GM19397 (cell line): ENCODE data around the gene MLPH.

ENCODE experiments used
- ATAC-seq: cut with Tn5 transposase; IDR thresholded peaks from one replicate; pipeline ENCODE4 v1.9.1; 2021; ENCODE audit warnings: mild to moderate bottlenecking, moderate library complexity; ENCODE audit not compliant: unreplicated experiment

MLPH gene

DNA sequence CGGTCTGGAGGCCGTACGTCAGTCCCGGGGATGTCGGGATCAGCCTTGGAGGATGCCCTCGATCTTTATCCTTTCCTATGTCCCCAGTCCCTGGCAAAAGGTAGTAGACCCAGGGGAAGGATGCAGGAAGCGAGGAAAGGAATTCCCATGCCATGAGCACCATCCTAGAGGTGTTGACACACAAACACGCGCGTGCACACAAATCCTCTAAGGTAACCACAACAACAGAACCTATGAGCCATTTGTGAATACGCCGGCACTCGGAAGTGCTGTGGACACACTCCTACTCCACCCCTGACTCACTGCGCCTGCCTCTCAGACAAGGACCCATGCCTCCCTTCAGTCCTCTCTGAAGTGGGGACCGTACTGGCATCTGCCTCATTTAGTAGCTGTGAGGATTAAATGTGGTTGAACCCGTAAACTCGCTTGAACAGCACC is 11.3 kb upstream of the MLPH start:
- no peak for ATAC-seq

DNA sequence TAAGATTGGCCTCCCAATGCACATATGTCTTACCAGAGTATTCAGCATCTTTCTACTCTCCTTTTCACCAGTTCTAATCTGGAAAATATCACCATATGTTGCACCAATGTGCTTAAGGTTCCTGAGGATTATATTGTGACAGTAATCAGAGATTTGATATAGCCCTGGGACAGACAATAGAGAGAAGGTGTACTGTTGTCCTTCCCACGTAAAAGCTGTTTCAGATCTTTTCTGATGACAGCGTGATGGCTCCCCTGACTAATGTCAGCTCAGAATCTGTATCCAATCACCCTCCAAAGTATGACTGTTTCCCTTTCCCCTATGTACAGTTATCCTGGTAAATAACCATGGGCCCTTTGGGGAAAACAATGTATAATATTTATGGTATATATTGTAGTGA is 9.0 kb upstream of the MLPH start:
- no peak for ATAC-seq

DNA sequence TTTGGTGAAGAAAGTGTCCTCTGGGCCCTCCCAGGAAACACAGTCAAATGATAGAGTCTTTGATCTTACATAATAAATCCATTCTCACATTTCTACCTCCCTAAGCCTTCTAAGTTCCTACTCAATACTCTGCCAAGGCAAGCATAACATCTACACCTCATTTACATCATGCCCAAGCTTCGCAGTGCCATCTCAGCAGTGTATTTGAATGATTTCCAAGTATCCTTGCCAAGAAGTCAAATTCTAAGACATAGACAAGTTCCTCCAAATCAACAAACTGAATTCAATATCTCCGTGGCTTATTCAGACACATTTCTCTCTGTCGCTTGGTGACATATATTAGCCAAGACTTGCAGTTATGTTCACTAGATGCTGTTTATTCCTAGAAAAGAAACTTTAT is 8.1 kb upstream of the MLPH start:
- no peak for ATAC-seq

DNA sequence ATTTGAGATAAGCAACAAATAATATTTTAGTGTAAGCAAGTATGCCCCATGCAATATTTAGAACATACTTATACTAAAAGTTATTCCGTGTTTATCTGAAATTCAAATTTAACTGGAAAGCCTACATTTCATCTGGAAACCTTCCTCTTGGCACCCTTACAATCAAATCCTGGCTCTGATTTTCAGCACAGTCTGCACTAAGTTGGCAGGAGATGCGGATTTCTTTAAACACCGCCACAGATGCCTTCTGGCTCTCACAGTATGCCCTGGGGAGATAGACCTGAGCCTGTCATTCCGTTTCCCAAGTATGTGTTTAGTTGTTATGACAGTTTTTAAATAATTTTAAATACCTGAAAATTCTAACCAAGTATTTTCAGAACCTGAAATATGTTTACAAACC is 7.3 kb upstream of the MLPH start:
- ATAC-seq, result no peak

DNA sequence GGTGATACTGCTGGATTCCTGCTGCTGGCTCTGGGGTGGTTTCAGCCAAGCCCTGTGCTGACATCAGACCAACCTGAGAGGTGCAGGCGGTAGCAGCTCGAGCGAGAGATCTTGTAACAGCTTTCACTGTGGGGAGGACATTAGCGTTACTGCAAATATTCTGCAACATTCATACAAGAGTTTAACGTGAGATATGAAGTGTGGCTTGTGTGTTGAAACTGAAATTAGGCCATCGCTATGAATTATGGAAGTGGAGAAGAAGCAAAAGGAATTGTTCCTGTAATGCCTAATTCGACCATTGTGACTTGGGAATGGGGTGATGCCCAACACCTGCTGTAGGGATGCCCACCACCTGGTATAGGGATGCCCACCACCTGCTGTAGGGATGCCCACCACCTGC is 6.5 kb upstream of the MLPH start:
- ATAC-seq, result no peak

DNA sequence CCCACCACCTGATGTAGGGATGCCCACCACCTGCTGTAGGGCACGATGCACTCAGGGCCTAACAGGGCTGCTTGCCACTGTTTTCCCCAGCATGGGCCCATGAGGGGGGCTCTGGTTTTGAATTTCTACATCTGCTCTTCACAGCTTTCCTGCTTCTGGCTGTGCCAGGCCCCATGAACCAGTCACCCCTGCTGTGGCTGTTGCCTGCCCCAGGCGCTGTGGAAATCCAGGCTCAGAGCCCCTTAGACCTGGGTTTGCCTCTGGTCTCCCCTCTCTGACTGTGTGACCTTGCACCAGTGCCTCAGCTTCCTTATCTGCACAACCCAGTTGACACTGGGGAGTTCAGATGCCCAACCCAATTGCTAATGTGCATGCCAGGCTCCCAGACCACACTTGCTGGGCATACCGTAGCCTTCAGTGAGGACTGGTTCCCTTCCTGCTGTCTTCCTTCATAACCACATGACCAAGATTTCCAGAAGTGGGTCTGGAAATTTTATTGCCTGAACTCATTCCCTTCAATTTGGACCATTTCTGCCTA is 6.0 kb upstream of the MLPH start:
- ATAC-seq, result no peak

DNA sequence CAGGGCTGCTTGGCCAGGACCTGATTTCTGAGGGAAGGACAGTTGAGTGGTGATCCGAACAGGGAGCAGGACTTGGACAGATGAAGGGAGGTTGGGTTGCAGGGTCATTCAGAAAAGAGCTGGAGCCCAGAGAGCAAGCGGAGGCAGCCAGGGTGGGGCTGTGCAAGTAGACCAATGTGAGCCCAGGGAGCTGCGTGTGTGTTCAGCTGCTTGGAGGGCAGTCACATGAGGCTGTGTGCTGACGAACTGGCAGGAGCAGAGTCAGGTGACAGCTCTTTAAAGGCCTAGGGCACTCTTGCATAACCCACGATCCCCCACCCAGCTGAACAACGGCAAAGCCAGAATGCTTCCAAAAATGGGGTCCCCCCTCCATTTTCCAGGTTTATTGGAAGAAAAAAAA is 4.6 kb upstream of the MLPH start:
- ATAC-seq, result no peak

DNA sequence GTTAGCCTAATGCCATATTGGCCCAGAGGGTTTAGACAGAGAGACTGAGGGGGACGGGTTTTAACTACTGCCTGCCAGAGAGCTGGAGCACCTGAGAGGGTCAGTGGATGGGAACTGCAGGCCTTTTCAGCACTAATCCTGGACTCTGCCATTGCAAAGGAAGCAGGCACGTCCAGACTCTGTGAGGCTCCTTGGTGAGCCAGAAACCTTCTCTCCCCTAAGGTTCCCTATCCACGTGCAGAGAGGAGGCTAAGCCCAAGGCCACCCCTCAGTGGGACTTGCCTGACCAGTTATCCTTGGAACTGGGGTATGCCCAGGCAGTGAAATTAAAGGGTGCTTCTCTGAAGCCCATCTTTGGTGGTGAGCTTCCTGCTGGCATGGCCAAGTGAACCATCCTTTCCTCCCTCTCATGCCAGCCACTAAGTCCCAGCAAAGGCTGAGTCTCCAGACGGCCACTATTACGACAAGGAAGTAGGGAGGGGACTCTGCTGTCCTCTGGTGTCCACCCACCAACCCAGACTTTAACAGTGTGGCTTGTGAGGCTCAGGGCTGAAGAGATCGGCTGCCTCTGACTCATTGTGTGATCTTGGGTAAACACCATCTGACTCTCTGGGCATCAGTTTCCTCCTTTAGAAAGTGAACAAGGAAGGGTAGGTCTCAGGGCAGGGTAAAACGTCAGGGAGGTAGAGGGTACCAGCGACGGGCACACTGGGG is 3.9 kb upstream of the MLPH start:
- ATAC-seq, result no peak

DNA sequence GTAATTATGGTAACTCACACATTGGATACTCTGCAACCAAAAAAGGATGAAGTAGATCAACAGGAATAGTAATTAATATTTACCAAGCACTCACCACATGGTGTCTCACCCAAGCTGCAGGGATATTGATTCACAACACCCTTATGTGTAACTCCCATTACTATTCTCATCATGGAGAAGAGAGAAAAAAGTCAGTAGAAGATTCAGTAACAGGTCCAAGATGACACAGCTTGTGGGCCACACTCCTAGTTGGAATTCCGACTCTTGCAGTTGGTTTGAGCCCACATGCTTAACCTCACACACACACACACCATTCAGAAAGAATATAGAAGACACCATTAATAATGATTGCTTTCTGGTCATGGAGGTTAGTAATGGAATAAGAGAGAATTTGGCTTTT is 1.7 kb upstream of the MLPH start:
- ATAC-seq, result no peak

DNA sequence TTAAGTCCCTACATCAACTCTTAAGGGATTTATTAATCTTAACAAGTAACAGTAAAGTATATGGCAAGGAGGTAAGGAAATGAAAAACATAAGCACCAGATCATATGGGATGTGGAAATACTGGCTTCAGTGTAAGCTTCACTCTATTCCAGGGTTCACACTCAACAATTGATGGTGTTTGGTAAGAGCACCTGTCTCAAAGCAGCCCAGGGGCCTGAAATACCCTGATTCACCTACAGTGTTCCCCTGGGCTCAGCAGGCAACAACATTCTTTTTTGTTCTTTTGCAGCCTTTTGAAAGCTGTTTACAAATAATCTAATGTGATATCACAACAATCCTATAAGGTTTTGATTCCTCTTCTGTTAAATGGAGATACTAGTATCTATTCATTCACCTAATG is 1.2 kb upstream of the MLPH start:
- ATAC-seq, result no peak

DNA sequence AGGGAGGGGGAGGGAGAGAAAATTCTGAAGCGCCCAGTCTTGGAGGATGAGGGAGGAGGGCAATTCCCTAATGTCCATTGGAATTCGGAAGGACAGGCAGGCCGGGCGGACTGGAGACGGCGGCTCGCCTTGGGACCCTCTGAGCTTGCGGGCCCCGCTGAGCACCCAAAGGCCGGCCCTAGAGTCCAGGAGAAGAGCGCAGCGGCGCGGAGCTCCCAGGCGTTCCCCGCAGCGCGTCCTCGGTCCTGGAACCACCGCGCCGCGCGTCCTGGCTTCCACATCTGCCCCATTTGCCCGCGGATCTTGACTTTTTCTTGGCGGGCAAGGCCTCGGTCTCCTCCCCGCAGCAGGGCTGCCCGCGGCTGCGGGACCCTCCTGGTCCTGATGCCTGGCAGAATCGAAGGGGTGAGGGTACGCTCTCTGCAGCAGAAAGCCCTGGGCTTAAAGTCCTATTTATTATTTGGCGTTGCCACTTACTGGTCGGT is 675 bp upstream of the MLPH start:
- no peak for ATAC-seq

DNA sequence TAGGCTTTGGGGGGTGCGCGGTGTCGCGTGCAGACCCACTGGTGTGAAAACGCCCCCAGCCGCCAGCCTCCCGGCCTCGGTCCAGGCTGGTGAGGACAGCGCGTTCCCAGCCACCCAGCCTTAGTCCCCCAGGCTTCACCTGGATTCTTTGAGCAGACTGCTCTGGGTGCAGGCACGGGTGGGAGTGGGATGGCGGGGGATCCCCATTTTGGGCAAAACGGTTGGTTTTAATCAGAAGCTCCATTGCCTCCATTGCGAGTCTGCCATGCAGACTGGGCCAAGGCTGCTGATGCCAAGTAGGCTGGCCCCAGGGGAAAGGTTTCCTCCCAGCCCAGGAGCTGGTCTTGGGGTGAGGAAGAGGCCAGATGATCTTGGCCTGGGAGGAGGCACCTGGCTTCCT is 445 bp downstream of the MLPH start:
- ATAC-seq, result no peak

DNA sequence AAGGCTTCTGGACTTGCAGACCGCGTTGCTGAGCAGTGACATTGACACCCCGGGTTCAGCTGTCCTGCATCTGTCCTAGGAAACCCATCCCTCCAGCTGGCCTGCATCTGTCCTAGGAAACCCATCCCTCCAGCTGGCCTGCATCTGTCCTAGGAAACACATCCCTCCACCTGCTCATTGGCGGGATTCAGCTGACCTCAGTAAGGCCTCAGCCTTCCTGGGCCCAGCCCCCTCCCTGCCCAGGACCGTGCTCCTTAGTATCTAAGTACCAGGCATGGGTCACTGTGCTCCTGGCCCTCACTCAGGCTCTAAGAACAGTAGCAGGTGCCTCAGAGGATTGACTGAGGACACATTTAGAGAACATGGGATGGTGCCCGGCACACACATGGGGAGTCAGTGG is 1.2 kb downstream of the MLPH start:
- no peak for ATAC-seq

DNA sequence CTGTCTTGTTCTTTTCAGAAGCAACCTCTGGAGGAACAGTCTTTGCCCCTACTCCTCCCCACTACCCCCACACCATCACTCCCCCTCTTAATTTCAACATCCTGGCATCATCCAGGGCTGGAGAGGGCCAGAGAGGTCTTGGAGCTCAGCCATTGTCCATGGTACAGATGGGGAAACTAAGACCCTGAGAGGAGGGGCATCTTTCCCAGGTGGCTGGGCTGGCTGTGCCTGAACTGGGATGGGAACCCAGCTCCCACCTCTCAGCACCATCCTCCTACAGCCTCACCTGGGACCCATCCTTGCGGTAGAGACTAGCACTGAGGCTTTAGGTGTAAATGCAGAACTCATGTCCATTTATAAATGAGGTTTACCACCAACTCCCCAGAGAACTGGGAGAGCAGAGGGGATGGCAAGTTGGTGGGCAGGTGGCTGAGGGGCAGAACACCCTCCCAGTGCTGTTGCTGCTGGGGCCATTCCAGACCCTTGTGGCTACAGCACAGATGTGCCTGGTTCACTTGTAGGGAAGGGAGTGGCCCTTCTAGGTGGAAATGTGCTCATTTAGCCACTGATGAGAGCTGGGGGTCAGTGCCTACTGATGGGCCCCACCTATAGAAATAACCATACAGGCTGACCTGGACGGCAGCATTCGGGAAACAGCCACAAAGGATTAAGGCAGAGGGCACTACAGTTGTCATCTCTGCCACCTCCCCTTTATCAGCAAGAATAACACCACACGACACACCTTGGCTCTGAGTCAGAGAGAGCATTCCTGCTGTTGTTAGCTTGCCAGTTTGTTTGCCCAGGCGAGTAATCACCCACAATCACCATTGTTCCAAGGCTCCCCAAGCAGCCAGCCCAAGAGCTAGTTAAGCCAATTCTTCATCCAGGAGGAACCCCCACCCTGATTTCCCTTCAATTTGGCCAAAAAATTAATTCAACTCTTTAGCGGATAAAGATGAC is 2.1 kb downstream of the MLPH start:
- no peak for ATAC-seq

DNA sequence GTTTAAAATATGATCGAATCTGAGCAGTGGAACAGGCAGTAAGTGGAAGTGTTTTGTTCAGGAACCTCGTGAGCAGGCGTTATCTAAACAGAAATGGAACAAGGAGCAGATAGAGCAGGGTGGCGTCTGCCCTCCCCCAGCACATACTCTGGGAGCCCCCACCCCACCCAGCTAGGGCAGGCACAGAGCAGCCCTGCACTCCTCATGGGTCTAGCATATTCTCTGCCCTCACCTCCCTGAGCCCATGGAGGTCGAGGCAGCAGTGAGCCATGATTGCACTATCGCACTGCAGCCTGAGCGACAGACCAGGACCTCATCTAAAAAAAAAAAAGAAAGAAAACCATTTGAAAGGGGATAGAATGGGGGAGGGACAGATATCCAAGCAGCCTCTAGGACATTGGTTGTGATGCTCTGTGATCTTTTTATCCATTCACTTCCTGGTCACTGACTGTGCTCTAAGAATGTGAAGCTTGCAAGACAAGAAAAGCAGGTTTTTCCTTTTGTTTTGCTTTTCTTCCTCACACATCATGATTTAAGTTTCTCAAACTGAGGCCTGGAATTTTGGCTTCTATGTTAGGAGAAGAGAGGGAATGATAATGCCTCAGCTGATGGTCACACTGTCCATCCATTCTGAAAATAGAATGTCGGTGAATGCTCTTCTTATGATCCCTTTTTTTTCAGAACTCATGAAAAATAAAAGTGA is 3.1 kb downstream of the MLPH start:
- no peak for ATAC-seq

DNA sequence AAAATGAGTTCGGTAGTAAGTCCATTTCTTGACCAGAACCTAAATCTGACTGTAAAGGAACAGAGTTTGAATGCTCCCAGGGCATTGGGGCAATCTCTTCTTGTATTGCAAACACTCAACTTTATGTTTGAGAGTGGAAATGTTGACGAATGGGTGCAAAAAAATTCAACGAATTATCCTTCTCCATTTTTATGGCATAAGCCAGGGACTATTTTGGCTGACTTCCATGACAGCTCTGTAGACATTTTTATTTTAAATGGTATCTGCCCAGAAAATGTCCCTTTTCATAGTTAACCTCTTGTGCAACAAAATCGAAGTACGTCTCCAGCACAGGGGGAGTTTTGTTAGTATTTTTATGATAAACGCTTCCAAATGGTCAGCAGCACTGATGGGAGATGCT is 3.7 kb downstream of the MLPH start:
- no peak for ATAC-seq

DNA sequence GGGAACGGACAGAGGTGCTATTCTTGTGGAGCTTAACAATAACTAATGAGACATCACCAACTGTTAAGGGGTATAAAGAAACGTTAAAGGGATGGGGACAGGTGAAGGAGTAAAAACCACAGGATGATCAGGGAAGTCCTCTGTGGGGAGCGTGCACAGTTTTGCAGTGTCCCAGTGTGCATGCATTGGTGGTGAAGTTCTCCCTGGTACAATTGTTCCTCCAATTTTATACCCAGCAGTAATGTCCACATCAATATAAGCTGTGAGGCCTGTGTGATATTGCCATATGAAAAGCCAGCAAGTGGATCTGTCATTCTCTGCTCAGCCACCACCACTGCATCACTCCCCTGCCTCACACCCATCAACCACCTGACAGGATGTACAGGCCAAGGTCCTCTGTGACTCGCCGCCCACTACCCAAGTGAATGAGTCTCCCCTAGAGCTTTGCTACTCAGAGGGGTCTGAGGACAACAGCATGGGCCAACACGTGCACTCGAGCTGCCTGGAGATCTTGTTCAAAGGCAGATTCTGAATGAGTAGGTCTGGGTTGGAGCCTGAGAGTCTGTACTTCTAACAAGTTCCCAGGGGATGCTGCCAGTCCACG is 4.6 kb downstream of the MLPH start:
- ATAC-seq, result no peak

DNA sequence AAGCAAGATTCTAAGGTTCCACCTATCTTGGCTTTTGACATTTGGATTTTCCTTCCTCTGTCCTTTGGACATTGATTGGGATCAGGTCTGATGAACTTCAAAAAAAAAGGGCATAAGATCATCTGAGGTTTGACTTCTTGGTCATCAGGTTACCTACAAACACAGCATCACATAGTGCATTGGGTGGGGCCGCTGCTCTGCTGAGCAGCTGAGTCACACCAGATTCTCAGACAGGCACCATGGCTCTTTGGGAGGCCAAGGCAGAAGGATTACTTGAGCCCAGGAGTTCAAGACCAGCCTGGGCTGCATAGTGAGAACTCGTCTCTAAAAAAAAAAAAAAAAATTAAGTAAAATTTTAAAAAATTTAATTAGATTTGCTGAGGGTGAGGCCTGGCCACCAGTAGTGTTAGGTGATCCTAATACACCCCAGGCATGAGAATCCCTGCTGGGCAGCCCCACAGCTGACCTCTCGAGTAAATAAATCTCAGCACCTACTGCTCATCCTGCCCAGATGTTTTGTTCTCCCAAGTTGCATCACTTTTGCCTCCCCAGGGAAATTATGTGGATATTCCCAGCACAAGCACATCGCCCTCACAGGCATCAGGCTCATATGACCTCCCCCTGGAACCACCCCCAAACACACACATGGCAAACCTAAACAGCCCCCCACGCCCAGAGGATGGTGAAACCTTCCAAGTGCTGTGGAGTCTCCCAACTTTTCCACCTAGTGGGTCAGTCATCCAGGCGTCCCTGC is 5.3 kb downstream of the MLPH start:
- no peak for ATAC-seq

DNA sequence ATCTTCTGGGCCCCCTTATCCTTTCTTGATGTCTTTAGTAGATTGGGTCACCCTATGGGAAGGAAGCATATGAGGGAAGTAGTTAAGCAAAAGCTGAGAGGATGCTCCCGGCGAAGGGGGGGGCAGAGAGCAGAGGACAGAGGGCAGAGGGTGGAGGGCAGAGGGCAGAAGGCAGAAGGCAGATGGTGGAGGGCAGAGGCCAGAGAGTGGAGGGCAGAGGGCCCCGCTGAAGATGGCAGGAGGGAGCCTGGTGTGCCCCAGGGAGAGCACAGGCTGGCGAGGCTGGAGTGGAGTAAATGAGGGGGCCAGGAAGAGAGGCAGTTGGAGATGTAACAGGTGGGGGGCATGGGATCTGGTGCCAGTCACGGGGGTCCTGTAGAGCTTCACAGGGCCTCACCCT is 7.0 kb downstream of the MLPH start:
- ATAC-seq, result no peak

DNA sequence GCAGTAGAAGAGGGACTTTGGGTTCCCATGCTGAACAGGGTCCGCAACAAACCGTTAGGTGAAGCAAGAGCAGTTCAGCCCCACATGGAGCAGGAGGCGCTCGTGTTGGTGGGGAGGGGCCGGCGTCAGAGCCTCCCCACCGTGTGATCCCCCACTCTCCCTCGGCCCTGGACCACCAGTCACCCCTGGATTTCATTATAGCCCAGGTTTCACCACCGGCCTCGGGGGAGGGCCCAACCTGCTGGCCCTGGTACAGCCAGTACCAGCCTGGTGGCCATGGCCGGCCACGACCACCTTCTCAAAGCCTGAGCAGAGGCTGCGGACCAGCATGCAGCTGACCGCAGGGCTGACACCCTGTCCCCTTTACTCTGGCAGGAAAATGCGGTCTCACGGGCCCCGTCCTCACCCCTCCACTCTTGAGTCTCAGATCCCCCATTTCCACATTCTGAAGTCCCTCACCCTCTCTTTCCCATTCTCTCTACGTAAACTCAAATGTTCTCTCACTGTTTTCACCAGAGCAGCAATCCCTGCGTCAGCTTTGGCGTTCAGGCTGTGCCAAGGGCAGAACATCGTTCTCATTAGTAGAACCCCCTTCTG is 8.6 kb downstream of the MLPH start:
- ATAC-seq, result no peak
